HEK293 (cell line): Measurements from ENCODE around the gene CWC25.
A peak's percentile ranks its signal among the peaks of the same experiment; 100 is the strongest.

Experiments used
- CTCF ChIP-seq: fragments of 450-650 bp; formaldehyde crosslinking; IDR thresholded peaks from 2 replicates; pipeline ENCODE4 v1.5.1; 2016; ENCODE audit warnings: missing biosample characterization, missing genetic modification characterization
- KLF10 ChIP-seq: fragments of 450-650 bp; IDR thresholded peaks from 2 replicates; pipeline ENCODE4 v1.5.1; 2018; ENCODE audit warnings: missing biosample characterization, mild to moderate bottlenecking, missing genetic modification characterization
- KLF16 ChIP-seq: fragments of 450-650 bp; formaldehyde crosslinking; IDR thresholded peaks from 2 replicates; pipeline ENCODE4 v1.5.1; 2017; ENCODE audit warnings: missing biosample characterization, missing genetic modification characterization
- YY1 ChIP-seq: fragments of 450-650 bp; formaldehyde crosslinking; IDR thresholded peaks from 2 replicates; pipeline ENCODE4 v1.5.1; 2018; ENCODE audit warnings: missing biosample characterization, missing genetic modification characterization
- ZBTB21 ChIP-seq: fragments of 450-650 bp; formaldehyde crosslinking; IDR thresholded peaks from 2 replicates; pipeline ENCODE4 v1.5.1; 2017; ENCODE audit warnings: missing biosample characterization, missing genetic modification characterization
- ZNF146 ChIP-seq: fragments of 450-650 bp; formaldehyde crosslinking; IDR thresholded peaks from 2 replicates; pipeline ENCODE4 v1.5.1; 2016; ENCODE audit warnings: missing biosample characterization, missing genetic modification characterization
- ZNF18 ChIP-seq: fragments of 450-650 bp; formaldehyde crosslinking; IDR thresholded peaks from 2 replicates; pipeline ENCODE4 v1.5.1; 2016; ENCODE audit warnings: missing biosample characterization, missing genetic modification characterization
- ZNF514 ChIP-seq: fragments of 450-650 bp; formaldehyde crosslinking; IDR thresholded peaks from 2 replicates; pipeline ENCODE4 v1.5.1; 2016; ENCODE audit warnings: missing biosample characterization, missing genetic modification characterization
- ZNF654 ChIP-seq: fragments of 450-650 bp; formaldehyde crosslinking; IDR thresholded peaks from 2 replicates; pipeline ENCODE4 v1.5.1; 2016; ENCODE audit warnings: low read depth, missing biosample characterization, missing genetic modification characterization
- ZSCAN18 ChIP-seq: fragments of 450-650 bp; formaldehyde crosslinking; IDR thresholded peaks from 2 replicates; pipeline ENCODE4 v1.5.1; 2016; ENCODE audit warnings: missing biosample characterization, missing genetic modification characterization
- TF ChIP-seq, protein P1 (sequence below): fragments of 450-650 bp; formaldehyde crosslinking; IDR thresholded peaks from 2 replicates; pipeline ENCODE4 v1.5.1; 2016; ENCODE audit warnings: missing biosample characterization, missing genetic modification characterization
- TF ChIP-seq, protein P2 (sequence below): fragments of 450-650 bp; formaldehyde crosslinking; IDR thresholded peaks from 2 replicates; pipeline ENCODE4 v1.5.1; 2016; ENCODE audit warnings: missing biosample characterization, missing genetic modification characterization
- TF ChIP-seq, protein P3 (sequence below): fragments of 450-650 bp; formaldehyde crosslinking; optimal IDR thresholded peaks from 2 replicates; pipeline ENCODE3; 2016; ENCODE audit warnings: missing biosample characterization, mild to moderate bottlenecking, missing genetic modification characterization

DNA sequence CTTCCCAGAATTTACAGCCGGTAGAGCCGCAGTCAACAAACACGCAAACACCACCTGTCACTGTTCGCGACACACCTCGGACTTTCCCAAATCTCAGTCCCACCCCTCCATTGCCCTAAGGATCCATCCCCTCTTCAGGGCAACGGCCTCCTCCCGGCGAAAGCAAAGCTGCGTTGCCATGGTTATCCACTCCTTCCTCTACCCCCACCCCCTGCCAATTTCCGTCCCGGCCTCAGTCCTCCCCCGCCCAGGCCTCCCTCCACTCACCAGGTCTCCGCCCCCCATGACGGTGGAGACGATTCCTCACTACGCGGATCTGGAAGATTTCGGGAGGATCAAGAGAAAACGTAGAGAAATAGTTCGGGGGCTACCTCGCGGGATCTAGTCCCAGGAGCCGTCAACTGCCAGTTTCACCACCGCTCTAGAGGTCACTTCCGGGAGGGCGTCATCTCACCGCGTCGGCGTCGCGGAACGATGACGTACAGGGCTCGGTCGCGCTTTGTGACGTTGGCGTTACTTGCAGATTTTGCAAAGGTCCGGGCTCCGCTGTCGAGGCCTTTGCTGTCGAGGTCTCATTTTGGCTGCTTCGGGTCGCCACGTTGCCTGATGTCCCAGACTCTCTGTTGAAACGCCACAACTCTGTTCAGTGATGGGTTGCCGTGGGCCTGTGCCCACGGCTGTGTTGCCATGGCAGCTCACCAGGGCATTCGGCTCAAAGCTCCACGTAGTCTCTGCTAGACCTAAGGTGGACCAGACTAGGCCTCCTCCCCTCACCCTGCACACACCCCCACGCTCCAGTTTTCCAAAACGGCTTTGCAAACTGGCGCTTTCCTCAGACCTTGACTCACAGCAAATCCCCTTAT lies at the start of gene CWC25:
- no peak for TF ChIP-seq CTCF (tag by site-specific recombination)
- TF ChIP-seq ZBTB21 (tag by site-specific recombination), result peak; percentile 97
- TF ChIP-seq ZNF514 (tag by site-specific recombination), result no peak
- peak; percentile 26 for TF ChIP-seq ZNF146
- no peak for TF ChIP-seq ZSCAN18
- TF ChIP-seq, protein P1, sequence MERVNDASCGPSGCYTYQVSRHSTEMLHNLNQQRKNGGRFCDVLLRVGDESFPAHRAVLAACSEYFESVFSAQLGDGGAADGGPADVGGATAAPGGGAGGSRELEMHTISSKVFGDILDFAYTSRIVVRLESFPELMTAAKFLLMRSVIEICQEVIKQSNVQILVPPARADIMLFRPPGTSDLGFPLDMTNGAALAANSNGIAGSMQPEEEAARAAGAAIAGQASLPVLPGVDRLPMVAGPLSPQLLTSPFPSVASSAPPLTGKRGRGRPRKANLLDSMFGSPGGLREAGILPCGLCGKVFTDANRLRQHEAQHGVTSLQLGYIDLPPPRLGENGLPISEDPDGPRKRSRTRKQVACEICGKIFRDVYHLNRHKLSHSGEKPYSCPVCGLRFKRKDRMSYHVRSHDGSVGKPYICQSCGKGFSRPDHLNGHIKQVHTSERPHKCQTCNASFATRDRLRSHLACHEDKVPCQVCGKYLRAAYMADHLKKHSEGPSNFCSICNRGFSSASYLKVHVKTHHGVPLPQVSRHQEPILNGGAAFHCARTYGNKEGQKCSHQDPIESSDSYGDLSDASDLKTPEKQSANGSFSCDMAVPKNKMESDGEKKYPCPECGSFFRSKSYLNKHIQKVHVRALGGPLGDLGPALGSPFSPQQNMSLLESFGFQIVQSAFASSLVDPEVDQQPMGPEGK (tag by site-specific recombination), result peak; percentile 52; the same call in 1 of the 2 replicates
- TF ChIP-seq, protein P2, sequence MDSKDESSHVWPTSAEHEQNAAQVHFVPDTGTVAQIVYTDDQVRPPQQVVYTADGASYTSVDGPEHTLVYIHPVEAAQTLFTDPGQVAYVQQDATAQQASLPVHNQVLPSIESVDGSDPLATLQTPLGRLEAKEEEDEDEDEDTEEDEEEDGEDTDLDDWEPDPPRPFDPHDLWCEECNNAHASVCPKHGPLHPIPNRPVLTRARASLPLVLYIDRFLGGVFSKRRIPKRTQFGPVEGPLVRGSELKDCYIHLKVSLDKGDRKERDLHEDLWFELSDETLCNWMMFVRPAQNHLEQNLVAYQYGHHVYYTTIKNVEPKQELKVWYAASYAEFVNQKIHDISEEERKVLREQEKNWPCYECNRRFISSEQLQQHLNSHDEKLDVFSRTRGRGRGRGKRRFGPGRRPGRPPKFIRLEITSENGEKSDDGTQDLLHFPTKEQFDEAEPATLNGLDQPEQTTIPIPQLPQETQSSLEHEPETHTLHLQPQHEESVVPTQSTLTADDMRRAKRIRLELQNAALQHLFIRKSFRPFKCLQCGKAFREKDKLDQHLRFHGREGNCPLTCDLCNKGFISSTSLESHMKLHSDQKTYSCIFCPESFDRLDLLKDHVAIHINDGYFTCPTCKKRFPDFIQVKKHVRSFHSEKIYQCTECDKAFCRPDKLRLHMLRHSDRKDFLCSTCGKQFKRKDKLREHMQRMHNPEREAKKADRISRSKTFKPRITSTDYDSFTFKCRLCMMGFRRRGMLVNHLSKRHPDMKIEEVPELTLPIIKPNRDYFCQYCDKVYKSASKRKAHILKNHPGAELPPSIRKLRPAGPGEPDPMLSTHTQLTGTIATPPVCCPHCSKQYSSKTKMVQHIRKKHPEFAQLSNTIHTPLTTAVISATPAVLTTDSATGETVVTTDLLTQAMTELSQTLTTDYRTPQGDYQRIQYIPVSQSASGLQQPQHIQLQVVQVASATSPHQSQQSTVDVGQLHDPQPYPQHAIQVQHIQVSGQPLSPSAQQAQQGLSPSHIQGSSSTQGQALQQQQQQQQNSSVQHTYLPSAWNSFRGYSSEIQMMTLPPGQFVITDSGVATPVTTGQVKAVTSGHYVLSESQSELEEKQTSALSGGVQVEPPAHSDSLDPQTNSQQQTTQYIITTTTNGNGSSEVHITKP (tag by site-specific recombination), result peak; percentile 47
- TF ChIP-seq KLF10 (tag by site-specific recombination), result peak; percentile 80
- TF ChIP-seq ZNF654, result no peak
- TF ChIP-seq, protein P3, sequence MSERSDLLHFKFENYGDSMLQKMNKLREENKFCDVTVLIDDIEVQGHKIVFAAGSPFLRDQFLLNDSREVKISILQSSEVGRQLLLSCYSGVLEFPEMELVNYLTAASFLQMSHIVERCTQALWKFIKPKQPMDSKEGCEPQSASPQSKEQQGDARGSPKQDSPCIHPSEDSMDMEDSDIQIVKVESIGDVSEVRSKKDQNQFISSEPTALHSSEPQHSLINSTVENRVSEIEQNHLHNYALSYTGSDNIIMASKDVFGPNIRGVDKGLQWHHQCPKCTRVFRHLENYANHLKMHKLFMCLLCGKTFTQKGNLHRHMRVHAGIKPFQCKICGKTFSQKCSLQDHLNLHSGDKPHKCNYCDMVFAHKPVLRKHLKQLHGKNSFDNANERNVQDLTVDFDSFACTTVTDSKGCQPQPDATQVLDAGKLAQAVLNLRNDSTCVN (tag by site-specific recombination), result peak; percentile 28
- peak; percentile 95 for TF ChIP-seq KLF16 (tag by site-specific recombination)
- no peak for TF ChIP-seq ZNF18 (tag by site-specific recombination)
- peak; percentile 74; the same call in 1 of the 2 replicates for TF ChIP-seq YY1 (tag by site-specific recombination)
